Measurements from ENCODE around the gene EPX.
A peak's percentile ranks its signal among the peaks of the same experiment; 100 is the strongest.

Gene EPX

DNA sequence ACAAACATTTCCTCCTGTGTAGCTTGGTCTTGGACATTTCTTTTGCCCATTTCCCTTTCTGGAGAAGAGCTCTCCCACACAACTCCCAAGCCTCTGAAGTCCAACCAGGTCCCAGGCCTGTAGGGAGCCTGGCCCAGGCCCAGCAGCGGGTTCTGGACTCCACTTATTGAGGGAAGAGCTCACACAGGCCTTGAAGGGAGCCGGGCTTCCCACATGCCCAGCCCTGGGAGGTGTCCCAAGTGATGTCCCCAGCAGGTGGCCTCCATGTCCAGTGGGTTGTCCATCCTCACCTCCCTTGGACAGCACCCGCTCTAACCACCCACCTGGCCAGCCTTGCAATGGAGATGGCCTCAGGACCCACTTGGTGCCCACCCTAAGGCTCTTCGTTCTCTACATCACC, 5.9 kb upstream of the EPX start:
- no peak for DNase-seq

DNA sequence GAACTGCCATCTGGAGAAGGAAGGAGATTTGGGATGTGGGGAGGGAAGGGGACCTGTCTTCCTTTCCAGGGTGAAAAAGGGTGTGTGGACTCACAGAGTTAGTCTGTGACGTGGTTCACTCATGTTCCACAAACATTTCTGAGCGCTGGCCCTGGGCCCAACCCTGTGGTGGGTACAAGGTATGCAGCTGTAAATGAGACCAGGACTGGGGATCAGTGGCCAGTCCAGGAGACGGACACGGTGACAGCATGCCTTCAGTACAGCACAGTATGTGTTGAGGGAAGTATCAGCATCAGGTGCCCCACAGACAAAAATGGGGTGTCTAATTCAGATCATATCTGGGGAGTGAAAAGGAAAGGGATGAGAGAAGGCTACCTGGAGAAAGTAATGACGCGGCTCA, 5.5 kb upstream of the EPX start:
- no peak for DNase-seq

DNA sequence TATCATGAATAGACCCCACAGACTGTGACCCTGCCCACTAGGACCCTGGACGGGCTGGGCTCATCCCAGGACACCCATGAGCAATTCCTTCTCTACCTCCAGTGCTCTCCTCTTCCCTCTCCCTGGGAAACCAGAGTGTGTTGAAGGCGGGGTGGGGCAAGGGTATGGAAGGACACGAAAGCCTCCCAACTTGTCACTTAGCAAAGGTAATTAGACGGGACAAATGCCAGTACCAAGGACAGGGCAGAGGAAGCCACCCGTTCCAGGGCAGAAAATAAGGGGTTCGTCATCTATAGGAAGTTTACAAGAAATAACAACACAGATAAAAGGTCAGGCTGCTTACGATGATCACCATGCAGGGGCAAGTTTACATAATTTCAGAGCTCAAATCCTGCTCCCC, 4.9 kb upstream of the EPX start:
- no peak for DNase-seq

DNA sequence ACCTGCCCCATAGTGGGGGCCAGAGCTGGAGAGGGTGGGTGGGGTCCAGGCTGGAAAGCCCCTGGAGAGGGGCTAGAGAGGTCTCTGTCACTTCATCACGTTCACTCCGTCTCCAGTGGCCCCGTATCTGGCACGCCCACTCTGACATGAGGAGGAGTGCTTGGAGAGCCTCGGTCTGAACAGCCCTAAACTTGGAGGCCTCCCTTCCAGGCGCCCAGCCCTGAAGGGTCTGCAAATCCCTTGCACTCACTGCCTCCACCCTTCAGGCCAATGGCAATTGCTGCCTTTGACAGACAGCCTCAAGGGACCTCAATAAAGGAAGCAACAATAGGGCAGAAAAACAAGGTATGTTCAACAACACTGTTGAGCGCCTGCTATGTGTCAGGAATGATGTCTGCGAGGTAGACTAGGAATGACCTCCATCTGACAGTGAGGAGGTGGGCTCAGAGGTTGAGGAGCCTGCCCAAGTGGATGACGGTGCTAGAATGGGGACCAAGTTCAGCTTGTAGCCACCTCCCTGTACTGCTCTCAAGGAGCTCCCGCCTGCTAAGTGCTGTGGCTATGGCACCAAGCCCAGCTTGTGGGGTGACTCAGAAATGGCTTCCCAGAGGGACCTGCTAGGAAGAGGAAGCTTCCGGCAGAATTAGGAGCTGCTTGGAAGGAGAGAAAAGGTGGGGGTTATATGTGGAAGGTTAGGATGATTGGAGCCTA, 2.9 kb upstream of the EPX start:
- no peak for DNase-seq

DNA sequence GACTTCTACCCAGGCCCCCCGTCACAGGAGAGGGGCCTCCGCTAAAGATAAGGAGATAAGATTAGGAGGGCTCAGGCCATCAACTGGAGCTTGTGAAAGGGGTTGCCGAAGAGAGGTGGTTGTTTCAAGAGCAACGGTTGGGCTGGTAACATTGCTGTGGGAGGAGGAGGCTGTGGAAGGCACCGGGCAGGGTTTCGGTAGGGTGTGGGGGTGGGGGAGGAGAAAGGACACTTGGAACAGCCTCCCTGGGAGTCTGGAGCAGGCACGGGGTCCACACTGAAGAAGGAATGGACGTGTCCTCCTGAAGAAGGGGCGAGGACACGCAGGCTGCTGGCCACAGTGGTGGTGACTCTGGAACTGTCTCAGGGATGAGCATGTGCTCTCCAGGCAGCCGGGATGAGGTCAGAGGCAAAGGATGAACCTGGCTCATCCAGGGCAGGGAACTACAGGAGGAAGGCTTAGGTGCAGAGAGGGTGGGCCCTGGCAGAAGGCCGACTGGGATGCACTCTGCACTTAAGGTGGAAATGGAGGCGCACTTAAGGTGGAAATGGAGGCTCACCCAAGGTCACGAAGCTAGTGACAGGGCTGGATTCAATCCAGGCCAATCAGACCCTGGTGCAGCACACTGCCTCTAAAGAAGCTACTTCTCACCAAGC, 1.2 kb upstream of the EPX start:
- no peak for DNase-seq

DNA sequence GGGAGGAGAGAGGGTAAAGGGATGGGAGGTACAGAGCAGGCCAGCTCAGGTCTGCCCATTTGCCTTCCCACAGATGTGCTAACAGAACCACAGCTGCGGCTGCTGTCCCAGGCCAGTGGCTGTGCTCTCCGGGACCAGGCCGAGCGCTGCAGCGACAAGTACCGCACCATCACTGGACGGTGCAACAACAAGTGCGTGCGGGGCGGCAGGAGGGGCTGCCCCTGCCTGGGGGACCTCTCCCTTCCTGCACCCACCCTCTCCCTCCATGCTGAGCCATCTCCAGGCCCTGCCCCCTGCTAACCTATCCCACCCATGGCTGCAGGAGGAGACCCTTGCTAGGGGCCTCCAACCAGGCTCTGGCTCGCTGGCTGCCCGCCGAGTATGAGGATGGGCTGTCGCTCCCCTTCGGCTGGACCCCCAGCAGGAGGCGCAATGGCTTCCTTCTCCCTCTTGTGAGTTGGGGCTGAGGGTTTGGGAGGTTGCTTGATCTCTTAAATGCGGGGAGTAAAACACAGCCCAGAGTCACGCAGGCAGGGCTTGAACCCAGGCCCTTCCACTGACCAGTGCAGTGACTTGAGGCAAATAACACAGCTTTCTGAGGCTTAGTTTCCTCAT, 1.2 kb downstream of the EPX start:
- no peak for DNase-seq

DNA sequence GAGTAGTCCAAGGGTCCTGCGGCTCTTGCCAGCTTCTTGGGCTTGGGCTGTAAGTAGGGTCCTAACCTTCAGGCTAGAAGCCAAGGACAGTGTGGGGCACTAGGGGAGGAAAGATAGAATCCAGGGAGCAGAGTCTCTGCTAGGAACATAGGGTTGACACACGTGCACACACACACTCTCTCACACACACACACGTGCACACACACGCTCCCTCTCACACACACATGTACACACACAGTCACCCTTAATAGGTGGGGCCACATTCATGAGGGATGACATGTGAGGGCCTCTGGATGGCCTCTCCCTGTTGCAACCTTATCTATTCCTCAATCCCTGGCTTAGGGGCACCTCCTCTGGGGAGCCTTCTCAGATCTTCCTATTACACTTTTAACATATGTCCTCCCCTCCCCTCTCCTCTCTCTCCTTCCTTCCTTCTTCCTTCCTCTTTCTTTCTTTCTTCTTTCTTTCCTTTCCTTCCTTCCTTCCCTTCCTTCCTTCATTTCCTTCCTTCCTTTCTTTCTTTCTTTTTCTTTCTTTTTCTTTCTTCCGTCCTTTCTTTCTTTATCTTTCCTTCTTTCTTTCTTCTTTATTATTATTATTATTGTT, 3.1 kb downstream of the EPX start:
- no peak for DNase-seq

DNA sequence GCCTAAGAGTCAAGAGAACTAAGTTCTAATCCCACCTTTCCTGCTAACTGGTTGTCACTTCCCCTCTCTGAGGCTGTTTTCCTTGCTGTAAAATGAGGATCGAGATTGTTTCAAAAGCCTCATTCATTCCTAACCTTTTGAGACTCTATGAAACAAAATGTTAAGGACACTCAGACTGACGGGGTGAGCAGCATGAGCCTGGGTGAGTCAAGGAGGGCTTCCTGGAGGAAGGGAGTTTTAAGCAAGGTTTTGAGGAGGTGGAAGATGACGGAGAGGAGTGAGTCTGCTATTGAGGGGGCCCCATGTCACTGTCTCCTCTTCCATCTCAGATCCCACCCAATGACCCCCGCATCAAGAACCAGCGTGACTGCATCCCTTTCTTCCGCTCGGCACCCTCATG, 4.1 kb downstream of the EPX start:
- DNase-seq, result no peak

DNA sequence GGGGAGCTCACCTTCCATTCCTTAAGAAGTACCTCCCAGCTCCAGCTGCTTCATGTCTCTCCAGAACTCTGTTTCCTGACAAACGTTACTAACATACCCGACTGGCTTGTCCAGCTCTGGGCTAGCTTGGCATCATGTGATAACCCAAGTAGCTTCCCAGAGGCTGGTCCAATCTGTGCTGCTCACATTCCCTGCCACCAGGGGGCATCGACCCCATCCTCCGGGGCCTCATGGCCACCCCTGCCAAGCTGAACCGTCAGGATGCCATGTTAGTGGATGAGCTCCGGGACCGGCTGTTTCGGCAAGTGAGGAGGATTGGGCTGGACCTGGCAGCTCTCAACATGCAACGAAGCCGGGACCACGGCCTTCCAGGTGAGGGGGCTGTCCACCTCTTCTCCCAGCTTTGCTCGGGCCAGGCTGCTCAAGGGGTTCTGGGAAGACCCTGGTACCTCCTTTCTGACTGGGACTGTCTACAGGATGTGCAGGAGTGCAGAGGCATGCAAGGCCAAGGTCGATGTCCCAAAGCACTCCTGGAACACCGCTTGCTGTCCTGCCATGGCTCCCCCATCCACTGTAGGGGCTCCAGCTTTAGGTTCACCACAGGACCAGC, 7.6 kb downstream of the EPX start:
- peak; percentile 62 for DNase-seq

DNA sequence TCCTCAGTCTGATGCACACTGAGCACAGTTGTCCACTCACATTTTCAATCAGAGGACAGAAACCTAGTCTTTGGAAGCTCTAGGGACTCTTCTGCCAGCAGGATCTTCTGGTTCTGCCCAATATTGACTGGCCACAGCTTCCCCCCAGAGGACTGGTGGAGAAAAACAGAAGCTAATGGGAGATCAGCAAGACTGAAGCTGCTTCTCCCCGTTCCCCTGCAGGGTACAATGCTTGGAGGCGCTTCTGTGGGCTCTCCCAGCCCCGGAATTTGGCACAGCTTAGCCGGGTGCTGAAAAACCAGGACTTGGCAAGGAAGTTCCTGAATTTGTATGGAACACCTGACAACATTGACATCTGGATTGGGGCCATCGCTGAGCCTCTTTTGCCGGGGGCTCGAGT, 10.3 kb downstream of the EPX start:
- no peak for DNase-seq

DNA sequence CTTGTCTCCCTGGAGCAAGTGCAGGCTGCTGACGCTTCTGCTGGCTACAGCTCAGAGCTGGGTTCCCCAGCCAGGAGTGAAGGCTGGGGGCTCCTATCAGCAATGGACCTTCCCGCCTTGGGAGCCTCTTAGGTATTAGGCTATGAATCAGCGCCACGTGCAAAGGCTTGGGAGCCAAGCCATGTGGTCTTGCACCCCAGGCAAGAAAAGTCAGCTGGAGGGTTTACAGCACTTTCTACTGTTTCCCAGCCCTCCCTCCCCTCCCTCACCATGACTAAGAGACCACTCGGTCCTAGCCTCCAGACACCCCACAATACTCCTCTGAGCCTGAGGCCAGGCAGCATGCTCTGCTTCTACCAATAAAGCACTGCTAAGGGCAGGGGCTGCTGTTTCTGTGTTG, 12.3 kb downstream of the EPX start:
- no peak for DNase-seq

DNA sequence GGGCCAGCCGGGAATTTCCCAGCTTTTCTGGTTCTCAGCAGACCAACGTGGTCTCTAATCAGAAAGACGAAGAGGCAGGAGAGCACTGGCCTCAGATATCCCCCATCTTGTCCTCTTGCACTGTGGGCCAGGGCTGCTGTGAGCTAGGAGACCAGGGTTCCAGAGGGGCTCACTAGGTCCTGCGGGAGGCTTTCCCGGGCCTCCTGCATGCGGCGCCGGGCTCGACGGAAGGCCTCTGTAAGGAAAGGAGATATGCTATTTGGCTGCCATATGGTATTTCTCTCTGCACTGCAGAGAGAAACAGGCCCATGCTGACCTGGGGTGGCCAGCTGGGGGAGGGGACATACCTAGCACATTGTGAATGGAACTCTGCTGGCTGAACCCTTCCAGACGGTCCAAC, 13.4 kb downstream of the EPX start:
- no peak for DNase-seq

DNA sequence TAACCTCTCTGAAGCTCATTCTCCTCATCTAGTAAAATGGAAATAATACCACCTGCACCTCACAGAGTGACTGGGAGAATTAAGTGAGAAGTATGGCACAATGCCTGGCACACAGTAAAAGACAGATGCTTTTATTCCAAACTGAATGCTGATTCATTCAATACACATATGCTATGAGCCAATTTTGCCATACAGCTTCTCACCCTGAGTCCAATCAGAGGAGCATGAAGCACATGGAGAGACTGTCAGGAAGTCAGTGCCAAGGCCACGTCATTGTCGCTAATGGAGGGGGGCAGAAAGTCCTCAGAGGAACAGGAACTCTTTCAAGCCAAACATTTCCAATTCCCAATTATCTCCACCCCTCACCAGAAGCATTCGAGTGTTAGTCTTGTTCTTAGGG, 14.9 kb downstream of the EPX start:
- no peak for DNase-seq

DNA sequence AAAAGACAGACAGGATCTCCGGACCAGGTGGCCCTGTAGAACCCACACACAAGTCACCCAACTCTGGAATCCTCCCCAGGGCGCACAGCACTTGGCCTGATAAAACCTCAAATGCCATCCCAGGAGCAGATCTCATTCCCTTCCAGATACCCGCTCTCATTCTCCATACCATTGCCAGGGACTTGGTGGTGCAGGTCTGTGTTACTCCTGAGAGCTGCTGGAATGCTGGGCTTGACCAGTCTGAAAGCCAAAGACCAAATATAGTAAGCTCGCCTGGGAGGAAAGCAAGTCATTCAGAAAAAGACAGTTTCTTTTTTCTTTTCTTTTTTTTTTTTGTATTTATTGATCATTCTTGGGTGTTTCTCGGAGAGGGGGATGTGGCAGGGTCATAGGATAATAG, 15.8 kb downstream of the EPX start:
- no peak for DNase-seq

DNA sequence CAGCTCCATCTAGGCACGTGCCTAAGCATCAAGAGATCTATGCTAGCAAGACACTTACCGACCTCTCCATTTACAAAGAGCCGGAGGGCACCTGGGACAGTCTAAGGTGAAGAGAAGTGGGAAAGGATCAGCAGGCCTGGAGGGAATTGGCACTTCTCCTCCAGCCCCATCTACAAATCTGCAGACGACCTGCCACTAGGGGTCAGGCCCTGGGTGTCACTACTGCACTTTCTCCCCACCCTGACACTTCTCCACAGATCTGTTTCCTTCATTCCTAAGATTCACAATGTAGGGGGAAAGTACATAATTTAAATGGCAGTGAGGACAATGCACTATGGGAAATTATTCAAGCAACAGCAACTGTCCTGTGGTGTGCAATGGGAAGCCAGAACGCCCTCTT, 18.4 kb downstream of the EPX start:
- no peak for DNase-seq

DNA sequence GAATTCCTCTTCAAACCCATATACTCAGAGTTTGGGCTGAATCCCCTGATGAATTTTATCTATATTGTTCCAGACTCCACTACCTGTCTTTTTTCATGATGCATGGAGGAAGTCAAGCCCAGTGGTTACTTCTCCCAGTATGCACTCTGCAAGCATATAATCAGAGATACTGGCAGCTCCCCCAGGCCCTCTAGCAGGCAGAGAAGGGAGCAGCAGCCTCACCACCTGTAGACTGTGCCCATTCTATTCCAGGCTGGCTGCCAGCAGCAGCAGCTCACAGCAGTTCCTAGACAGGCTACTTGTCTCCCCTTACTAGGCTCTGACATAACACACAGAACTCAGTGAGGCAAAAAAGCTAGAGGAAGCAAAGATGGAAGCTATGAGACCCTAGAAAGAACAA, 23.2 kb downstream of the EPX start:
- DNase-seq, result no peak

DNA sequence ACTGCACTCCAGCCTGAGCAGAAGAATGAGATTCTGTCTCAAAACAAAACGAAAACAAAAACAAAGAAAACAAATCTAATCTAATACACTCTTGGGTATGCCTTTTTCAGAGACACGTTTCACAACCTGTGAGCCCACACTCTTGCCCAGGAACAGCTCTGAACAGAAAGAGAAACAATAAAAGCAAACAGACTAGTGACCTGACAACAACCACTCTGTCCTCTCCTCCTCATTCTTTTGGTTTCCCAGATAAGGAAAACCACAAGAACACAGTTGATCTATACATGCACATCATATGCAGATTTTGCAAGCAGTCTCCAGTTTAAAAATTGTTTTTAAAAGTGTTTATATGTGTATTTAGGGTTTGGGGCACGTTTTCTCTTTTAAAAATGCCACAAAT, 25.2 kb downstream of the EPX start:
- DNase-seq, result no peak

DNA sequence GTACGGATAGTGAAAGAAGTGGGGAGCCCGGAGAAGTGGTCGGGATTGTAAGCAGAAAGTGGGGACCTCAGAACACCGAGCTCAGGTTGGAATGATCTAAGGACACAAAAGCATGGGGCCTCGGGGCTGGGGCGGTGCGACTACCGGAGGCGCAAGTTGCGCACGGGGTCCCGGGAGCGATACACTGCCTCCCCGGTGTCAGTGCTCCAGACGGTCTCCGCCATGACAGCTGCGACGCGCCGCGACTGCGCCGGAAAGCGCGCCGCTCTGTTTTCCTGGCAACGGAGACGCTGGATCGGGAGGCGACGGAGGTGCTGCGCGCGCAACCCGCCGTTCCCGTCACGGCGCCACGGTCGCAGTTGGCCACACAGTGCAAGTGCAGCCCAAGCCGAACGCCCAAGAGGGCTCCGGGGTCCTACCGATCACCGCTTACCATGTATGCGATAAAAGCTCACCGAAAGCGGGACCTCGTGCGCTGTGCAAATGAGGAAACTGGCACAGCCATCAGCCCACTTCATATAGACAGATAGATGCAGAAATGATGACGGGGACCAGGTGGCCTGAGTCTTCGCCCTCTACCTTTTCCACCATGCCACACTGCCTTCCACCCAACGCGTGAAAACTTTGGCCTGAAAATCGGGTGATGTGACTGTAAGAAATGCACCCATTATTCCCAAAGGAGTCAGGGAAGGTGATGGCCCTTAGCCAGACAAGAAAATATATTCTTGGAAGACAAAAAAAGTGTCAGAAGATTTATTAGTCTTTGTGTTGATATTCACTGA, 26.7 kb downstream of the EPX start, which contains the start of gene MKS1:
MKS1 (minus strand) TSS at position 249 of the 782 bp plus-strand sequence; CDS start at position 224, 25 bp downstream.
- DNase-seq, result peak; percentile 96

DNA sequence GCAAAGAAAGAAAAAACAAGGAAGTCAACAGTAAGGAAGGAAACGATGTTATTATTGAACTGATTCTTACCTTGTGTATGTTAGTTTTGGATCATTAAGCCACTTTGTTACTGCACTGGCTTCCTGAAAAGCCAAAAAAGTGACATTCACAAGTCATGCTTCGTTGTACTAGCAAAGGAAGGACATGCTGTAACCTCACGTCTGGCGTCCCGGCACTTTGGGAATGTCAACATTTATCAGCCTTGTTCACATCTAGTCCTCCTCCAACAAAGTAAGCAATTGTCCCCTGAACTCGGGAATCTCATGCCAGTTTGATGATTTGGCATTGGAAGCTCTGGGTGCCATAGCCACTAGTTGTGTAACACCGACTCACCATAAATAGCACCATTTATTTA, 27.3 kb downstream of the EPX start:
- DNase-seq, result no peak

DNA sequence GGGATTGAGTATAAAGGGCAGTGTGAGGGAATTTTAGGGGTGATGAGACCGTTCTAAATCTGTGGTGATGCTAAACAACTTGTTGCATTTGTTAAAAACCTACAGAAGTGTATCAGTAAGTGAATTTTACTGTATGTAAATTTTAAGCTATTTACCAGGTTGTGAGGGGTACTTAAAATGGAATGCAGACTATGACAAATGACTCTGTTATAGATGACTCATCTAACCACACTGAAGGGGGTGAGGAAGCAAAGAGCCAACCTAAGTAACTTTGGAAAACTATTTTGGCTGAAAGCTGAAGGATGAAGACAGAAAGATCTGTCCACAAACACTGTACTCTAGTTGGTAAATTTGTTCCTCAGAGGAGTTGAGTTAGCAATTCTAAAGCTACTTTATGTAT, 31.8 kb downstream of the EPX start:
- no peak for DNase-seq

DNA sequence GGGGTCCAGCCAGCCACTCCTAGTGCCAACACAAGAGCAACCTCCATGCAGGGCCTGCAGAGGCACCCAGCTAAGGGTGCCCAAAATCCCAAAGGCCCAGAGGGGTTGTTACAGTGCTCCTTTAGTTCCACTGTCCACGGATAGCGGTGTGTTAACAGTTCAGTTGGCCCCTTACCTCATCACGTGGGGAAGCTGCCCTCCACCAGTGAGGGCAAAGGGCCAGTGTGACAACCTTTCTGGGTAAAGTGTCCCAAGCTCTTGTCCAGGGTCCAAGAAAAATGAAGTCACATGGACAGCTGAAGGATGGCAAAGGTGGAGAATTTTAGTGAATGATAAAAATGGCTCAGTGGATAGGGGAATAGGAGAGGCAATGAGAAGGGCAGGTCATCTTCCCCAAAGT, 35.2 kb downstream of the EPX start:
- no peak for DNase-seq

DNA sequence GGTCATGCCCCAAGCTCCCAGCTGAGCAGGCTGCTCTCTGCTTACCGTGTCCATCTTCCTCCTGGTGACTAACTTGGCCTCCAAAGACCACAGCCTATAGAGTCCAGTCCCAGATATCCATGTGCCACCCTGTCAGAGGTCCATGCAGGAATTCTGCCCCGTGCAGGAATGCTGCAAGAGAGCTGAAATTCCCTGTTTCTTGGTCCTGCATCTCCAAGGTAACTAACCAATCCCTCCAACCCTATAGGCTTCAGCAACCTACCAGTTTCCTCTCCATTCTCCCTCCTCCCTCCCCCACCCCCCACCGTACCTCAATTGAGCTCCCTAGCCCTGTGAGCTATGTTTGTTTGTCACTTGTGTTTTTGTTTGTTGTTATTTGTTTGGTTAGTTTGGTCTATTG, 36.2 kb downstream of the EPX start:
- DNase-seq, result no peak

DNA sequence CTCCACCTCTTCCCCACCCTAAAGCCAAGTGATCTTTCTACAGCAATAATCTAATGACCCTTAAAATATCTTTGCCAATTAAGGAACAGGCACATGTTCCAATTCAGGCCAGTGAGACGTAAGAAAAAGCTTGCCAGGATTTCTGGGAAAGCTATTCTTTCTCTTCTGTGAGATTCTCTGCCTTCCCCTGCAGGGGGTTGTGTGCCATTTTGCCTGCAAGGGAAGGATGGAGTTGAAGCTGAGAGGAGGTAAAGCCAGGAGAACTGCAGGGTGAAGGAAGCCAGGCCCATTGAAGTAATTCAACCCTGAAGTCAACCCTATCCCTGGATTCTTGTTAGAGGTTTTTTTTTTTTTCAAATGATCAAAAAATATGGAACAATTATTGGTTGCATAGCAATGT, 36.9 kb downstream of the EPX start:
- DNase-seq, result no peak
